Skeletal muscle satellite cell (primary cell): Measurements from ENCODE around the gene SSRP1.
"Not testable (repeated sequence)": the region's sequence is repeated elsewhere in the genome, so short reads cannot be mapped to it uniquely, and the experiment has no call there.

Experiments used
- H3K27me3 ChIP-seq: 2 replicates; pipeline ENCODE4 v1.7.0; 2013; ENCODE audit warnings: low read length; ENCODE audit not compliant: control insufficient read depth, insufficient read depth
- H3K36me3 ChIP-seq: 2 replicates; pipeline ENCODE4 v1.7.0; 2013; ENCODE audit warnings: mild to moderate bottlenecking, control low read depth, low read length; ENCODE audit not compliant: insufficient read depth
- H3K4me1 ChIP-seq: 2 replicates; pipeline ENCODE4 v1.7.0; 2013; ENCODE audit warnings: low read length; ENCODE audit not compliant: control insufficient read depth, insufficient read depth
- H3K4me2 ChIP-seq: 2 replicates; pipeline ENCODE4 v1.7.0; 2013; ENCODE audit warnings: mild to moderate bottlenecking, low read length
- H3K4me3 ChIP-seq: 2 replicates; pipeline ENCODE4 v1.7.0; 2013; ENCODE audit warnings: low read length
- H3K9ac ChIP-seq: 2 replicates; pipeline ENCODE4 v1.7.0; 2013; ENCODE audit warnings: mild to moderate bottlenecking, low read depth, low read length, moderate library complexity
- H3K9me3 ChIP-seq: replicated peaks from 2 replicates; pipeline ENCODE4 v1.7.0; 2013; ENCODE audit warnings: mild to moderate bottlenecking, control low read depth, low read length

The SSRP1 gene

GRCh38 chr11:57287884-57288283 is 47.8 kb downstream of the SSRP1 start:
- no peaks in the 10 kb centered on the region for H3K9me3 ChIP-seq
- H3K9ac ChIP-seq = no peak overlapping the region
- peaks cover 34% of the 10 kb centered on the region for H3K4me1 ChIP-seq
- H3K36me3 ChIP-seq = no peaks in the 10 kb centered on the region
- H3K27me3 ChIP-seq = no peaks in the 10 kb centered on the region
- H3K4me2 ChIP-seq = no peak overlapping the region
- no peak overlapping the region for H3K4me3 ChIP-seq

GRCh38 chr11:57283231-57283990 is 52.3 kb downstream of the SSRP1 start:
- peaks cover 26% of the 10 kb centered on the region for H3K4me1 ChIP-seq

GRCh38 chr11:57281546-57281945 is 54.1 kb downstream of the SSRP1 start:
- not testable (repeated sequence) for H3K27me3 ChIP-seq, H3K4me2 ChIP-seq, H3K36me3 ChIP-seq, H3K4me3 ChIP-seq, H3K9ac ChIP-seq, H3K9me3 ChIP-seq
- peaks cover 32% of the 10 kb centered on the region for H3K4me1 ChIP-seq

More at GRCh38 chr11:57283231-57283990, 52.3 kb downstream of the SSRP1 start:
- H3K9me3 ChIP-seq = no peaks in the 10 kb centered on the region
- no peaks in the 10 kb centered on the region for H3K36me3 ChIP-seq
- H3K27me3 ChIP-seq = no peaks in the 10 kb centered on the region
- no peak overlapping the region for H3K9ac ChIP-seq
- no peak overlapping the region for H3K4me2 ChIP-seq
- no peak overlapping the region for H3K4me3 ChIP-seq

- Histone ChIP-seq H3K27me3 (no peaks in the 10 kb centered on the region), H3K4me2 (peak overlapping the region; percentile 22), H3K9ac (no peak overlapping the region), H3K4me3 (peak overlapping the region; percentile 46), H3K4me1 (peaks cover 32% of the 10 kb centered on the region), H3K9me3 (no peaks in the 10 kb centered on the region), H3K36me3 (no peaks in the 10 kb centered on the region)
These were observed 56.6 kb downstream of the SSRP1 start for GRCh38 chr11:57279116-57279515.

- Histone ChIP-seq H3K27me3 (no peaks in the 10 kb centered on the region), H3K4me3 (no peak overlapping the region)
These were observed 57.0 kb downstream of the SSRP1 start for GRCh38 chr11:57278721-57279095.

GRCh38 chr11:57277845-57278720 is 57.6 kb downstream of the SSRP1 start:
- Histone ChIP-seq H3K4me3 (peak overlapping the region; percentile 53), H3K36me3 (no peaks in the 10 kb centered on the region), H3K27me3 (no peaks in the 10 kb centered on the region), H3K9ac (peak overlapping the region; percentile 74), H3K9me3 (no peaks in the 10 kb centered on the region), H3K4me2 (peak overlapping the region; percentile 83), H3K4me1 (peaks cover 32% of the 10 kb centered on the region)

More at GRCh38 chr11:57278721-57279095, 57.0 kb downstream of the SSRP1 start:
- Histone ChIP-seq H3K4me1 (peaks cover 32% of the 10 kb centered on the region), H3K9ac (peak overlapping the region; percentile 74), H3K36me3 (no peaks in the 10 kb centered on the region), H3K4me2 (peak overlapping the region; percentile 22), H3K9me3 (no peaks in the 10 kb centered on the region)

- Histone ChIP-seq H3K4me2 (peak overlapping the region; percentile 83), H3K36me3 (no peaks in the 10 kb centered on the region), H3K4me3 (peak overlapping the region; percentile 39), H3K4me1 (peaks cover 32% of the 10 kb centered on the region), H3K9me3 (no peaks in the 10 kb centered on the region), H3K9ac (no peak overlapping the region), H3K27me3 (no peaks in the 10 kb centered on the region)
These were observed 58.6 kb downstream of the SSRP1 start for GRCh38 chr11:57276971-57277675.

GRCh38 chr11:57276169-57276970 is 59.3 kb downstream of the SSRP1 start:
- Histone ChIP-seq H3K4me1 (peaks cover 32% of the 10 kb centered on the region), H3K36me3 (no peaks in the 10 kb centered on the region), H3K4me2 (no peak overlapping the region), H3K9me3 (no peaks in the 10 kb centered on the region), H3K4me3 (no peak overlapping the region), H3K27me3 (no peaks in the 10 kb centered on the region), H3K9ac (no peak overlapping the region)
